ENCODE results near the gene SHLD1. TPM values are rescaled to one million over a fixed set of nuclear protein-coding genes. Genes with fewer than 3 reads are reported as not detected.

SHLD1 gene
- polyA plus RNA-seq, 1 donor from 2014 or later: 15.3 TPM

DNA sequence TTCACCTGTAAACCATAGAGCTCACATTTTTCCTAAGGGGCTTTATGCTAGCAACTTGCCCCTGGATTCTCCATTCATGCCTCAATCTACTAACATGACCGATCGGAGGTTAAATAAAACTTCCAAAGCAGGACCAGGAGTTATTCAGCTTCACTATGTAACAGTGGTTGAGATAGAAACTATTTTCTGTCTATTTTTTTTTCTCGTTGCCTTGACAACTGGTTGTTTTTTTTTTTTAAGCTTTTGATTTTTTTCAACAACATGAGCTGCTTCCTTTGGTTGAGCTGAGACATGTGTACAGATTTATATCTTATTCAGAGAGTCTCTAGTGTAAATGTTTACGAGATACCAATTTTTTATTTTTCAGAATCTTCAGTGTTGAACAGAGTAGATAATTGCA lies 85.7 kb downstream of the SHLD1 start:
- H2AFZ ChIP-seq (ENCODE audit: low read depth, low read length): no peak overlapping the region
- H3K27me3 ChIP-seq (ENCODE audit: insufficient read depth, low read depth, low read length): no peaks in the 10 kb centered on the region
- H4K20me1 ChIP-seq (ENCODE audit: insufficient read depth): no peaks in the 10 kb centered on the region
- no peak overlapping the region for H3K4me2 ChIP-seq (ENCODE audit: low read length)
- H3K9ac ChIP-seq (ENCODE audit: low read length): no peak overlapping the region
- H3K9me2 ChIP-seq (ENCODE audit: insufficient read depth, low read length): no peaks in the 10 kb centered on the region
- no peaks in the 10 kb centered on the region for H3F3A ChIP-seq (ENCODE audit: insufficient read depth, low read length, poor library complexity, severe bottlenecking)
- H3K79me2 ChIP-seq (replicated peaks; ENCODE audit: insufficient read depth, low read length): no peaks in the 10 kb centered on the region
- no peak overlapping the region for H3K4me3 ChIP-seq (ENCODE audit: low read length)
- H3K9me3 ChIP-seq (ENCODE audit: low read length): no peaks in the 10 kb centered on the region
- H3K36me3 ChIP-seq (ENCODE audit: insufficient read depth, low read length): no peaks in the 10 kb centered on the region
- H3K27ac ChIP-seq (ENCODE audit: low read length): no peak overlapping the region
- TF ChIP-seq EP300 (conservative IDR thresholded peaks at IDR 0.05; ENCODE audit: poor library complexity, severe bottlenecking) (no peak), REST (IDR thresholded peaks at IDR 0.05; ENCODE audit: borderline replicate concordance) (no peak), EZH2 (IDR thresholded peaks at IDR 0.05; ENCODE audit: borderline replicate concordance, insufficient read depth, low read length, poor library complexity, severe bottlenecking) (no peak), SMC3 (conservative IDR thresholded peaks at IDR 0.05; ENCODE audit: poor library complexity) (no peak), TAF1 (IDR thresholded peaks at IDR 0.05; ENCODE audit: low read depth) (no peak), POLR2AphosphoS5 (IDR thresholded peaks at IDR 0.05) (no peak), MXI1 (conservative IDR thresholded peaks at IDR 0.05; ENCODE audit: poor library complexity, severe bottlenecking) (no peak), RAD21 (conservative IDR thresholded peaks at IDR 0.05) (no peak)
- TF ChIP-seq, protein P1, sequence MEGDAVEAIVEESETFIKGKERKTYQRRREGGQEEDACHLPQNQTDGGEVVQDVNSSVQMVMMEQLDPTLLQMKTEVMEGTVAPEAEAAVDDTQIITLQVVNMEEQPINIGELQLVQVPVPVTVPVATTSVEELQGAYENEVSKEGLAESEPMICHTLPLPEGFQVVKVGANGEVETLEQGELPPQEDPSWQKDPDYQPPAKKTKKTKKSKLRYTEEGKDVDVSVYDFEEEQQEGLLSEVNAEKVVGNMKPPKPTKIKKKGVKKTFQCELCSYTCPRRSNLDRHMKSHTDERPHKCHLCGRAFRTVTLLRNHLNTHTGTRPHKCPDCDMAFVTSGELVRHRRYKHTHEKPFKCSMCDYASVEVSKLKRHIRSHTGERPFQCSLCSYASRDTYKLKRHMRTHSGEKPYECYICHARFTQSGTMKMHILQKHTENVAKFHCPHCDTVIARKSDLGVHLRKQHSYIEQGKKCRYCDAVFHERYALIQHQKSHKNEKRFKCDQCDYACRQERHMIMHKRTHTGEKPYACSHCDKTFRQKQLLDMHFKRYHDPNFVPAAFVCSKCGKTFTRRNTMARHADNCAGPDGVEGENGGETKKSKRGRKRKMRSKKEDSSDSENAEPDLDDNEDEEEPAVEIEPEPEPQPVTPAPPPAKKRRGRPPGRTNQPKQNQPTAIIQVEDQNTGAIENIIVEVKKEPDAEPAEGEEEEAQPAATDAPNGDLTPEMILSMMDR (IDR thresholded peaks at IDR 0.05; ENCODE audit: poor library complexity, severe bottlenecking): no peak

DNA sequence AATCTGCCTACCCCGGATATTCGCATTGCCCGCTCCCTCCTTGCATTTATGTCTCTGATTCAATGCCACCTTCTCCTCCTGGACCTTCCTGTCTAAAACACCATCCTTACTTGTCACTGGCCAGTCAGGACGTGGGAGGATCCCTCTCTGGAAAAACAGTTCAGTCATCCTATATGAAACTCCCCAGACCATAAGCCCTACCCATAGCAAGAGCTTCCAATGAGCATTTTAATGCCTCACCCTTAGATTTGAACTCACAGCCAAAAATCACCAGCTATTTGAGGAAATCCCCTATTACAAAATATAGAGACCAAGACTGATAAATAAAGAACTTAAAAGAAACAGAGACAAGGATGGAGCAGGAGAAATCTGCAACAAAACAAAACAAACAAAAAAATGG lies 86.4 kb downstream of the SHLD1 start:
- Histone ChIP-seq H3K4me2 (ENCODE audit: low read length) (no peak overlapping the region), H3K36me3 (ENCODE audit: insufficient read depth, low read length) (no peaks in the 10 kb centered on the region), H2AFZ (ENCODE audit: low read depth, low read length) (no peak overlapping the region), H3K9ac (ENCODE audit: low read length) (no peak overlapping the region), H4K20me1 (ENCODE audit: insufficient read depth) (no peaks in the 10 kb centered on the region), H3K9me2 (ENCODE audit: insufficient read depth, low read length) (no peaks in the 10 kb centered on the region), H3K79me2 (replicated peaks; ENCODE audit: insufficient read depth, low read length) (no peaks in the 10 kb centered on the region), H3F3A (ENCODE audit: insufficient read depth, low read length, poor library complexity, severe bottlenecking) (no peaks in the 10 kb centered on the region), H3K27ac (ENCODE audit: low read length) (no peak overlapping the region), H3K4me3 (ENCODE audit: low read length) (no peak overlapping the region), H3K9me3 (ENCODE audit: low read length) (no peaks in the 10 kb centered on the region), H3K27me3 (ENCODE audit: insufficient read depth, low read depth, low read length) (no peaks in the 10 kb centered on the region)
- TF ChIP-seq EZH2 (IDR thresholded peaks at IDR 0.05; ENCODE audit: borderline replicate concordance, insufficient read depth, low read length, poor library complexity, severe bottlenecking) (no peak), SMC3 (conservative IDR thresholded peaks at IDR 0.05; ENCODE audit: poor library complexity) (no peak), POLR2AphosphoS5 (IDR thresholded peaks at IDR 0.05) (no peak), EP300 (conservative IDR thresholded peaks at IDR 0.05; ENCODE audit: poor library complexity, severe bottlenecking) (no peak), REST (IDR thresholded peaks at IDR 0.05; ENCODE audit: borderline replicate concordance) (no peak), TAF1 (IDR thresholded peaks at IDR 0.05; ENCODE audit: low read depth) (no peak), RAD21 (conservative IDR thresholded peaks at IDR 0.05) (no peak), MXI1 (conservative IDR thresholded peaks at IDR 0.05; ENCODE audit: poor library complexity, severe bottlenecking) (no peak)
- TF ChIP-seq, protein P1 (IDR thresholded peaks at IDR 0.05; ENCODE audit: poor library complexity, severe bottlenecking): no peak
